ENCODE results near the gene RIN3.

DNA sequence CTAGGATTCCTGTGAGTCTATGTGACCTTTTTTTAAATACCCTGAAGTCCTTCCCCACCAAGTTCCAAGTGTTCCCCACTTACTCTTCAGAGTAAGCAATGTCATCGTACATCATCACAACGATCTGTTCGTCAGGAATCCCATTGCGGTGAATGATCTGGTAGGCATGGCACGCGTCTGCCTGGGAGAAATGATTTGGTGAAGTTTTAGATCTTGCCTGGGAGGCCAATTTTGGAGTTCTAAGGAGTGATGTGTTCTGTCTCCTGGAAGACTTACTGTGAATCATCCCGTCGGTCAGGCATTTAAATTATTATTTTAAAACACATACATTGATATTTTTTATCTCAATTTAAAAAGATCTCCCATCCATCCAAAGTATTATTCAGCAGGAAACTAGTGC is 205.1 kb downstream of the RIN3 start:
- TF ChIP-seq ELF4 (IDR thresholded peaks at IDR 0.05), result no peak
- no peak for TF ChIP-seq BHLHE40 (IDR thresholded peaks at IDR 0.05; ENCODE audit: borderline replicate concordance)
- TF ChIP-seq CTBP1 (IDR thresholded peaks at IDR 0.05; ENCODE audit: borderline replicate concordance), result no peak
- TF ChIP-seq PKNOX1 (IDR thresholded peaks at IDR 0.05), result no peak
- no peak for TF ChIP-seq SP1 (IDR thresholded peaks at IDR 0.05)
- no peak for TF ChIP-seq SUZ12 (IDR thresholded peaks at IDR 0.05)
- no peak for TF ChIP-seq FOXA1 (IDR thresholded peaks at IDR 0.05)
- no peak for TF ChIP-seq FOXM1 (IDR thresholded peaks at IDR 0.05; ENCODE audit: borderline replicate concordance)
- no peak for TF ChIP-seq TARDBP (IDR thresholded peaks at IDR 0.05)
- TF ChIP-seq ZNF384 (IDR thresholded peaks at IDR 0.05), result no peak
- no peak for TF ChIP-seq HDGF (IDR thresholded peaks at IDR 0.05; ENCODE audit: borderline replicate concordance)
